Peyer's patch (tissue), 4 donors: ENCODE data around the gene SMG6.

Source experiments
- POLR2A ChIP-seq, 2 donors: fragments of 450-650 bp; IDR thresholded peaks; one replicate each; pipeline ENCODE4 v1.5.1; 2017; ENCODE audit warnings: antibody characterized with exemption in 2 of 2, mild to moderate bottlenecking in 2 of 2, moderate library complexity in 2 of 2
- TF ChIP-seq, protein P1 (sequence below), 6 experiments: fragments of 450-650 bp in 4 of 6; fragments of 200-600 bp in 2 of 6; sonication (generic) in 1 of 6; IDR thresholded peaks; one replicate each; pipeline ENCODE4 v1.5.1; 2017 to 2019; ENCODE audit warnings: antibody characterized with exemption in 6 of 6, mild to moderate bottlenecking in 3 of 6, moderate library complexity in 1 of 6

DNA sequence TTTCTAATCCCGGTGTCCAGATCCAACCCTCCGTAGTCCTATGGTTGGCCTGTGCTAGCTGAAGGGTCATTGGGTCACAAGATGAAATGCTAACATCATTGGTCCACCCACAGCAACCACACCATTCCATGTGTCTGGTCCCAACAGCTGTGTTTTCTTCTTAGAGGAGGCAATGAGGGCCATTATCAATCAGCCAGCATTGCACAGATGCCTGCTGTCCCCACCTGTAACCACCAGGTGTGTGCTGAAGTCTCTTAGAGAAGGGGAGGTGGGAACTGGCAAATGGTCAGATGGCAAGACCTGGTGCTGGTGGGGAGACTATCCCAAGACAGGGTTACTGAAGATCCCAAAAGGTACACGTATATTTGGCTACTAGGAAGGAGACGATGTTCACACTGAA, 211.3 kb downstream of the SMG6 start:
- TF ChIP-seq, protein P1, sequence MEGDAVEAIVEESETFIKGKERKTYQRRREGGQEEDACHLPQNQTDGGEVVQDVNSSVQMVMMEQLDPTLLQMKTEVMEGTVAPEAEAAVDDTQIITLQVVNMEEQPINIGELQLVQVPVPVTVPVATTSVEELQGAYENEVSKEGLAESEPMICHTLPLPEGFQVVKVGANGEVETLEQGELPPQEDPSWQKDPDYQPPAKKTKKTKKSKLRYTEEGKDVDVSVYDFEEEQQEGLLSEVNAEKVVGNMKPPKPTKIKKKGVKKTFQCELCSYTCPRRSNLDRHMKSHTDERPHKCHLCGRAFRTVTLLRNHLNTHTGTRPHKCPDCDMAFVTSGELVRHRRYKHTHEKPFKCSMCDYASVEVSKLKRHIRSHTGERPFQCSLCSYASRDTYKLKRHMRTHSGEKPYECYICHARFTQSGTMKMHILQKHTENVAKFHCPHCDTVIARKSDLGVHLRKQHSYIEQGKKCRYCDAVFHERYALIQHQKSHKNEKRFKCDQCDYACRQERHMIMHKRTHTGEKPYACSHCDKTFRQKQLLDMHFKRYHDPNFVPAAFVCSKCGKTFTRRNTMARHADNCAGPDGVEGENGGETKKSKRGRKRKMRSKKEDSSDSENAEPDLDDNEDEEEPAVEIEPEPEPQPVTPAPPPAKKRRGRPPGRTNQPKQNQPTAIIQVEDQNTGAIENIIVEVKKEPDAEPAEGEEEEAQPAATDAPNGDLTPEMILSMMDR (IDR thresholded peaks at IDR 0.05), result peak in 1 of 6 experiments; percentile 6
- no peak for TF ChIP-seq POLR2A (IDR thresholded peaks at IDR 0.05)
